ENCODE results near the gene GATB.

DNA sequence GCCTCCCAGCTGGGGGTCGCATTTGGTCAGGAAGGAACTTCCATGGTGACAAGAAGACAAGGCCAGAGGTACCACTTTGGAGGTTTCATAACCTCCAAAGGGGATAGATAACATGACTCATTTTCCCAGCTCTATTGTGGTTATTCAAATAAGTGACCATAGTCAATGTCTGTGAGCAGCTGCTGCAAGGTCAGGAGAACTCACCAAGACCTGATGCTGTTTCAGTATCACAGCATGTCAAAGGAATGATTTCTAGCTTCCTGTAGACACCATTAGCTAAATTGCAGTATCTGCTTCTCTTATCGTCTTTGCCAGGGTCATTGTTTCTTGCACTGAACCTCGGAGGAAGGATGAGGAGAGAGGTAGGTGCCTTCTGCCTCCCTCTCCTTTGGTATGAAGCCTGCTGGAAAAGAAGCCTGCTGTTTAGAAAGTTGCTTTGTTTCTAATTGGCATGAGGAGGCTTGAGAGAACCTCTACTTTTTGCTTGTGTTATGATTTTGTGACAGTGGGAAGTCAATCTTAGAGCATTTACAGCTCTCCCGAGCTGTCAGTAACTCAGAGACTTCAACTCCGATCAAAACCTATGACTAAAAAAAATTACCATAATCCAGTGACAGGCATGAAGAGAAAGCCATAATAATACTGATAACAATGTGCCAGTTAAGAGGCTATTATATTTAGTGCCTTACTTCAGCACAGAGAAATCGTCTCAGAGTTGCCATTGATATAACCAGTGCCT is 38.0 kb upstream of the GATB start:
- TF ChIP-seq CTCF (conservative IDR thresholded peaks at IDR 0.05; ENCODE audit: low read depth in 2 of 2) (no peak), POLR2AphosphoS5 (IDR thresholded peaks at IDR 0.05; ENCODE audit: low read depth) (no peak), EZH2 (IDR thresholded peaks at IDR 0.05; ENCODE audit: low read depth, unreplicated experiment) (no peak), EZH2phosphoT487 (IDR thresholded peaks at IDR 0.05; ENCODE audit: unreplicated experiment) (no peak), JUNB (IDR thresholded peaks at IDR 0.05; ENCODE audit: unreplicated experiment) (no peak), ZNF114 (CRISPR knock-in tag; IDR thresholded peaks at IDR 0.05) (no peak)
- TF ChIP-seq, protein P1, sequence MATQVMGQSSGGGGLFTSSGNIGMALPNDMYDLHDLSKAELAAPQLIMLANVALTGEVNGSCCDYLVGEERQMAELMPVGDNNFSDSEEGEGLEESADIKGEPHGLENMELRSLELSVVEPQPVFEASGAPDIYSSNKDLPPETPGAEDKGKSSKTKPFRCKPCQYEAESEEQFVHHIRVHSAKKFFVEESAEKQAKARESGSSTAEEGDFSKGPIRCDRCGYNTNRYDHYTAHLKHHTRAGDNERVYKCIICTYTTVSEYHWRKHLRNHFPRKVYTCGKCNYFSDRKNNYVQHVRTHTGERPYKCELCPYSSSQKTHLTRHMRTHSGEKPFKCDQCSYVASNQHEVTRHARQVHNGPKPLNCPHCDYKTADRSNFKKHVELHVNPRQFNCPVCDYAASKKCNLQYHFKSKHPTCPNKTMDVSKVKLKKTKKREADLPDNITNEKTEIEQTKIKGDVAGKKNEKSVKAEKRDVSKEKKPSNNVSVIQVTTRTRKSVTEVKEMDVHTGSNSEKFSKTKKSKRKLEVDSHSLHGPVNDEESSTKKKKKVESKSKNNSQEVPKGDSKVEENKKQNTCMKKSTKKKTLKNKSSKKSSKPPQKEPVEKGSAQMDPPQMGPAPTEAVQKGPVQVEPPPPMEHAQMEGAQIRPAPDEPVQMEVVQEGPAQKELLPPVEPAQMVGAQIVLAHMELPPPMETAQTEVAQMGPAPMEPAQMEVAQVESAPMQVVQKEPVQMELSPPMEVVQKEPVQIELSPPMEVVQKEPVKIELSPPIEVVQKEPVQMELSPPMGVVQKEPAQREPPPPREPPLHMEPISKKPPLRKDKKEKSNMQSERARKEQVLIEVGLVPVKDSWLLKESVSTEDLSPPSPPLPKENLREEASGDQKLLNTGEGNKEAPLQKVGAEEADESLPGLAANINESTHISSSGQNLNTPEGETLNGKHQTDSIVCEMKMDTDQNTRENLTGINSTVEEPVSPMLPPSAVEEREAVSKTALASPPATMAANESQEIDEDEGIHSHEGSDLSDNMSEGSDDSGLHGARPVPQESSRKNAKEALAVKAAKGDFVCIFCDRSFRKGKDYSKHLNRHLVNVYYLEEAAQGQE (IDR thresholded peaks at IDR 0.05; ENCODE audit: unreplicated experiment): no peak
- TF ChIP-seq, protein P2, sequence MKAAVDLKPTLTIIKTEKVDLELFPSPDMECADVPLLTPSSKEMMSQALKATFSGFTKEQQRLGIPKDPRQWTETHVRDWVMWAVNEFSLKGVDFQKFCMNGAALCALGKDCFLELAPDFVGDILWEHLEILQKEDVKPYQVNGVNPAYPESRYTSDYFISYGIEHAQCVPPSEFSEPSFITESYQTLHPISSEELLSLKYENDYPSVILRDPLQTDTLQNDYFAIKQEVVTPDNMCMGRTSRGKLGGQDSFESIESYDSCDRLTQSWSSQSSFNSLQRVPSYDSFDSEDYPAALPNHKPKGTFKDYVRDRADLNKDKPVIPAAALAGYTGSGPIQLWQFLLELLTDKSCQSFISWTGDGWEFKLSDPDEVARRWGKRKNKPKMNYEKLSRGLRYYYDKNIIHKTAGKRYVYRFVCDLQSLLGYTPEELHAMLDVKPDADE (IDR thresholded peaks at IDR 0.05): no peak
